Mammary epithelial cell (primary cell): Measurements from ENCODE around the gene MRPS23.

ENCODE experiments used
- CTCF ChIP-seq, 2 donors: IDR thresholded peaks in 1 of 2; conservative IDR thresholded peaks in 1 of 2; 2 replicates each; pipeline ENCODE4 v1.5.1; 2011 to 2012; ENCODE audit warnings: inconsistent platforms in 2 of 2, low read length in 2 of 2, mild to moderate bottlenecking in 2 of 2, control low read depth in 1 of 2, low read depth in 1 of 2; ENCODE audit not compliant: insufficient read depth in 1 of 2; ENCODE audit errors: extremely low read depth in 1 of 2
- EZH2 ChIP-seq: IDR thresholded peaks from 2 replicates; pipeline ENCODE4 v1.6.1; 2012; ENCODE audit warnings: low read length, inconsistent platforms, borderline replicate concordance

GRCh38 chr17:57895382-57896060 is 45.7 kb upstream of the MRPS23 start:
- TF ChIP-seq CTCF (conservative IDR thresholded peaks at IDR 0.05 in 1 of 2, IDR thresholded peaks at IDR 0.05 in 1 of 2; ENCODE audit: extremely low read depth in 1 of 2, insufficient read depth in 1 of 2, low read depth in 1 of 2, low read length in 2 of 2) (no peak), EZH2 (no peak)
